HG03103 (cell line): ENCODE measurements around the gene GNAQ.

Experiments used
- ATAC-seq: cut with Tn5 transposase; IDR thresholded peaks from one replicate; pipeline ENCODE4 v1.9.1; 2021; ENCODE audit warnings: low read depth; ENCODE audit not compliant: unreplicated experiment

Gene GNAQ

GRCh38 chr9:77978086-77978781, 53.4 kb downstream of the GNAQ start:
- no peak for ATAC-seq

DNA sequence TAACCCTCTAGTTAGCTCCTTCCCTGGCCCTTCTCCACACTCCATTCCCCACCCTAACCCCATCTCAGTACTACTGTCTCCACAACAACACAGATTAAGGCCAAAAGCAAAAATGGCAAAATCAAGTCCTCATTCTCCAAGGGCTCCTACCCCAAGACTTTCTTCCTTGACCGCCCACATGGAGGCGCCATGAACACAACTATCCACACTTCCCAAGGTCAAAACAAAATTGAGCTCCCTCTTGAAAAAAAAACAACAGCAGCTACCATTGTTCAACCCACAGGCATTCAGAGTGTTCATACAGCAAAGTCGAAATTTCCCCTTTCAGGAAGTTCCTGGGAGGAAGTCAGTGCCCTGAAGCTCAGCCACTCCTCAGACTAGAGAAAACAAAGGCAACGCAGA, 54.4 kb downstream of the GNAQ start:
- no peak for ATAC-seq

GRCh38 chr9:77975806-77976205, 55.8 kb downstream of the GNAQ start:
- ATAC-seq = no peak

DNA sequence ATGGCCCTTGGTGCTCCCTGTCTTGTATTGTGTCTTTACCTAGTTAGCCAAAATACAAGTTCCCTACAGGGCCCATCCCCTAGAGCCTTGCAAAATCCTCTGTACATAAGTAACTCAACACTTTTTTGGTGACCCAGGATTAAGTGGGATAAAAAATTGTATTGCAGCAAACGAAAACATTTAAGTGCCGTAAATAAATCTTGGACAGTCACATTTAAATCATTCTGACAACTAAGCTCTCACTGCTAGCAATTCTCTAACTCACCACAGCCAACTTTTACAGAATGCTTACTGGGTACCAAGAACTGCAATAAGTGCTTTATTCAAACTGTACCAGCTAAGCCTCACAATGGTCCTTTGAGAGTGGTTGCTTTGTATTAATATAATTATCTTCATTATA, 56.6 kb downstream of the GNAQ start:
- ATAC-seq = no peak

DNA sequence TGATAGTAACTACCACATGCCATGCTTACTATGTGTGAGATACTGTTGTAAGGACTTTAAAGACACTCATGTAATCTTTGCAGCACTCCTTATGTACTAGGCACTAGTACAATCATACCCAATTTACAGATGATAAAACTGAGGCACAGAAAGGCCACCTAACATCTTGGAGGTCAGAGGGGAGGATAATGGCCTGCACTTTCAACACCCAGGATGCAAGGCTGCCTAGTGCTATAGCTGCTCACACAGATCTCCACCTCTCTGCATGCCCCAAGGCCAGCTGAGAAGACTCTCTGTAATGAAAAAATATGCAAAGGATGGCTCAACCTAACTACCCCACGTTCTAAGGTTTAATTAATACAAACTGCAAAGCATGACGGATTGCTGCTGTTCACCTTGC, 57.2 kb downstream of the GNAQ start:
- no peak for ATAC-seq

- no peak for ATAC-seq
These were observed 62.5 kb downstream of the GNAQ start for GRCh38 chr9:77969083-77969482.

- no peak for ATAC-seq
These were observed 63.1 kb downstream of the GNAQ start for GRCh38 chr9:77968506-77968905.

DNA sequence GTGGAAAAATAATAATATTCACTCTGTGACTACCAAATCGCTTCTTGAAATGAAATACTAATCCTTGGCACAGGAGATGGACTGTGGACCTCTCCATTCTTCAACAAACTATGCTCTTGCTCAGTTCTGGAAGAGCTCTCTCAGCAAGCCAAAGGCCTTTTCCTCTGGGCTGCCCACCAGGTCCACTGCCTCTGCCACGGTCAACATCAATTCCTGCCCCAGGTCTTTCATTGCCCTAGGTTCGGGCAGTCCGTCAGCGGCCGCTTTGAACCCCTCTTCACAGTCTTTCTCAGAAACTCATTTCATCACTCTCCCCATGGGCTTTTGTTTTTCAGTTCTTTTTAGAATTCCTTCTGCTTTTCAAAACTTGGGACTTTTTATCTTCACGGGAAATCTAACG, 64.9 kb downstream of the GNAQ start:
- ATAC-seq = no peak

GRCh38 chr9:77965445-77966123, 66.0 kb downstream of the GNAQ start:
- no peak for ATAC-seq

- no peak for ATAC-seq
These were observed 67.4 kb downstream of the GNAQ start for GRCh38 chr9:77964258-77964657.

DNA sequence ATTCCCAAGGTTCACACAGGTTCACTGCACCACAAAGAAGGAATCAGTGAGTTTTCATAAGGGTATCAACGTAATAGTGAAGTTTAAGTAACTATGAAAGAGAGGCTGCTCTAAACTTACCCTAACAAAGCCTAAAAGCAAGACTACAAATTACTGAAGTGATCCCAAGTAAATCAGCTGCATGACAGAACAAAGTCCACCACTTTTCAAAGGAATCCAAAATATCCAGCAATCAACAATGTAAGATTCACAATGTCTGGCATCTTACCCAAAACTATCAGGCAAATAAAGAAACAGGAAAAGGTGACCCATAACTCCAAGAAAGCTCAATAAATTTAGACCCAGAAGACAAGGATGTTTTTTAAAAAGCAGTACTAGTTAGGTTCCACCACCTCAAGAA, 70.1 kb downstream of the GNAQ start:
- ATAC-seq = no peak

DNA sequence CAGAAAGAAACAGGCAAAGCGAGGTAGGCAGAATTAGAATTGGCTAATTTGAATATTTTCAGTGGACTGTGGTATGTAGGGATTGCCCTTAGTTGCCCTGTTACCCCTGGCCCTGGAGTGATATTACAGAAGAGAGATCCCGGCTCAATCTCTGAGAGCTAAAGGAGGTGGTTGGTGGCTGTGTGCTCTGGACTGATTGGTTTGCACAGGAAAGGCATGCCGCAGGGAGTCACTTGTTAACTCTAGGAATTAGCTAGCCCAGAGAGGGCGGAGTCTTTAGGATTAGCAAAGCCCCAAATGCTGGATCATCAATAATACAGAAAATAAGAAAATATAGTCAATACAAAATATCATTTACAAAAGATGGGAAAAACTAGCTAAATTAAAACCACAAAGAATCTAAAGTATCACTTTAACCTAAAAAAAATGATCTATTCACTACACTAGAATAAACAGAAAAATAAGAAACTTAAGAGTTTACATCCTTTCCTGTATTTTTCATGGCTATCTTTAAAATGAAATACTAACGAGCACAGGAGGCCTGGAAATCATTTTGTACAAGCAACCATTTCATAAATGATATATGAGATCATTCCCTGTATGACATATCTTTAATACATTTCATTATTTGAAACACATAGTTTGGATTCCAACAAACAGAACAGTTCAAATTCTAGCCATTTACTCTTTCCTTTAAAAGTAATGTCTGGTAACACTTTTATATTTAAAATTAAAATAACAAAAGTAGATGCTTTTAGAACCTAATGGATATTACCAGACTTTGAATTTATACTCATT, 71.1 kb downstream of the GNAQ start:
- no peak for ATAC-seq

DNA sequence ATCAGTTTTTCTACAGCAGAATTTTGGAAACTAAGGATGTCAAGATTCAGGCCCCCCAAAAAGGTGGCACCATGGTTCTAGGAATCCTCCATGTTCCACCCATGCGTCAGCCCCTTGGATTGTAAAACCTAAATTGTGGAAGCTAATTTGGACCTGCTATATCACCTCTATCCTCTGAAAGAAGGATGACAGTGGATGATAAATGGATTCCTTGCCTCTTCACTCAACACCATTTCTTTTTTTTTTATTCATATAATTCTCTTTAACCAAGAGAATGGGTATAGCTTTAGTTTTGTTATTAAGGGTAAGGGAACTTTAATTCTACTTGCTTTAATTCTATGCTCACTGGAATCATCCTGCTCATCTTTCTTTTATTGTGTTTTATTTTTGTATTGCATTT, 71.8 kb downstream of the GNAQ start:
- no peak for ATAC-seq

GRCh38 chr9:77957652-77958051, 74.0 kb downstream of the GNAQ start:
- ATAC-seq = no peak

- ATAC-seq = no peak
These were observed 75.1 kb downstream of the GNAQ start for GRCh38 chr9:77956555-77956954.

DNA sequence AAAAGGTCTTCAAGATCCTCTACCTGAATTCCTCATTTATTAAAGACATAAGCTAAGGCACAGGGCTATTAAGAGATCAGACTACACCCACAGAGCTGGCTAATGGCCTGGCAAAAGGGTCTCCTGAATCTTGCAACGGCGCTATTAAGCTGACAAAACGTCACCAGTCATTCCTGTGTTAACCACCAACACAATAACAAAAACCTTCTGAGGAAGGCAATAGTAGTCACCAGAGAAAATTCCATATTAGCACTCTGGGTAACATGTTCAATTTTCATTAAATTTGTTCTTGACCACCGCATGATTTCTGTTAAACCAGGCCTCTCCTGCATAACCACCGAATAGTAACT, 77.0 kb downstream of the GNAQ start:
- no peak for ATAC-seq

DNA sequence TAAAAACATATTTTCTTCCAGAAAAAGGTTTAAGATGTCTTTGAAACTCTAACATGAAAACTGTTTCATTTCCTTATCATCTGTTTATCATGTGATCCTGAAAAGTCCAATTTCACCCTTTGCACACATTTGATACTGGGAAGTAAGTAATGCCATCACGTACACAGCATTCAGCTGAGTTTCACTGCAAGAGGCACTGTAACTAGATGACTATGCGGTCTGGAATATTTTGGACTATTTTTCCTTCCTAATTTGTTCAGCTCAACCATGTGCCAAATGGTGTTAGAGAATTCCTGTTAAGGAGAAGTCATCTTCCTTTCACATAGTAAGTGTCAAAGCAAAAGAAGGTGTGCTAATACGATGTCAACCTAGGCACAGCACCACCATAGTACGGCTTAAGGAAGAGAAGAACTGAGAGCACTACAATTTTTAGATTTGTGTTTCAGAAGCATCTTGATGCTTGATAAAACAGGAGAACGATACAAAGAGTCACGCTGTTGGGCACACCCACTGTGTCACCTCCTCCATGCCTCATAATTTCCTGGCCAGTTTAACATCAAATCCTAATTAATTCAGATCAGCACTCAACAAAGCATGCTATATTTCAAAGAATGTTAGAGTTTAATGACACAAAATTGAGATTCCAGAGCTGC, 77.5 kb downstream of the GNAQ start:
- ATAC-seq = no peak

DNA sequence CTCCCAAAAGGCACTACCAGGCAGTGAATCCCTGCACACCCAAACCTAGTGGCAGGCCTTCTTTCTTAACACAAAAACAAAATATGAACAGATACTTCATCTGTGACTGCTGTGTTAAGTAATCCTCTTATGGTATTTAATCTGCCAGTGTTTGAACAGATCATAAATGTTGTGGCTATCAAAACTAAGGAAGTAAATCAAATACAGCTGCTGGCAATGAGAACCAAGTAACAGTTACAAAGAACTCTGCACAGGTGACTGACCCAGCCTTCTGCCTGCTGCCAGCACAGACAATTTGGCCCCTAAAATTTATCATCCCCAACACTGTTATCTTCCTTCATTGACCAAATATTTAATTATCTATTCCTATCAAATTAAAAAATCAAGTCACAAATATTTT, 78.0 kb downstream of the GNAQ start:
- no peak for ATAC-seq

- ATAC-seq = no peak
These were observed 78.8 kb downstream of the GNAQ start for GRCh38 chr9:77952635-77953328.

DNA sequence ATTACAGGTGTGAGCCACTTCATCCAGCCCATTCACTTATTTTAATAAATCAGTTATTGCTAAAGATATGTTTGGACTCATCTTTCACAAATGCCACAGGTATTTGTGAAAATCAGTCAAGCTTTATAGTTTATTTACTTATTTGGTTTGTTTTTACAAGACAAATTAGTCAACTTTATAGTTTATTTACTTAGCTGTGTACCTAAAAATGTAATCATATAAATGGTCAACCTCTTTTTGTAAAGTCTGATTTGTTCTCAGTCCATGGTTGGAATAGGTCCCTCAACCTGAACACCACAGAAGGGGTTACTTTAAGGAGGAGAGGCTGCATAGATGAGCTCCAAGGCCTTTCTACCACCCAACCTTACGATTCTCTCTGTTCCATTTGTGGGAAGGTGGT, 80.2 kb downstream of the GNAQ start:
- ATAC-seq = no peak
